Activated naive CD4-positive, alpha-beta T cell treated with anti-CD3 and anti-CD28 coated beads, Interleukin-2, amount 10 ng/mL, durations not matched to agents 7 days and 5 days (primary cell): Measurements from ENCODE around the gene PRG3.

Experiments
- CTCF ChIA-PET: fragments of 350-600 bp; sonication (Branson Sonifier 250); formaldehyde crosslinking; loops from one replicate; lab custom pipeline; 2021; ENCODE audit warnings: antibody characterized with exemption; lab: Charles Lee
- DNase-seq: peaks from one replicate; pipeline ENCODE4 v3.0.0-alpha.2; 2020
- H3K27ac Mint-ChIP-seq: one replicate; pipeline ENCODE4 v1.8.0; 2021; ENCODE audit warnings: mild to moderate bottlenecking, moderate library complexity, mixed read lengths
- H3K27me3 Mint-ChIP-seq: one replicate; pipeline ENCODE4 v1.8.0; 2021; ENCODE audit warnings: mild to moderate bottlenecking, mixed read lengths
- H3K36me3 Mint-ChIP-seq: one replicate; pipeline ENCODE4 v1.8.0; 2021; ENCODE audit warnings: mixed read lengths
- H3K4me1 Mint-ChIP-seq: one replicate; pipeline ENCODE4 v1.8.0; 2021; ENCODE audit warnings: mixed read lengths
- H3K4me3 Mint-ChIP-seq: one replicate; pipeline ENCODE4 v1.8.0; 2021; ENCODE audit warnings: mild to moderate bottlenecking, moderate library complexity, mixed read lengths
- H3K9me3 Mint-ChIP-seq: one replicate; pipeline ENCODE4 v1.8.0; 2021; ENCODE audit warnings: mixed read lengths

Gene PRG3

GRCh38 chr11:57390535-57390934 lies 9.6 kb upstream of the PRG3 start, which contains the start of gene PRG2:
TSS of gene PRG2 (minus strand) at chr11:57390650. CDS start at chr11:57389944, 706 bp downstream.
- peaks cover 4% of the 10 kb centered on the region for H3K27me3 Mint-ChIP-seq
- H3K4me3 Mint-ChIP-seq, result no peak within 1 kb of the TSS
- CTCF ChIA-PET, result no interaction called here
- no peaks in the 10 kb centered on the region for H3K9me3 Mint-ChIP-seq
- DNase-seq, result no peak
- no peaks in the 10 kb centered on the region for H3K36me3 Mint-ChIP-seq
- H3K4me1 Mint-ChIP-seq, result no peaks in the 10 kb centered on the region
- no peak within 1 kb of the TSS for H3K27ac Mint-ChIP-seq

- CTCF ChIA-PET, result no interaction called here
- H3K27me3 Mint-ChIP-seq, result peaks cover 12% of the 10 kb centered on the region
- H3K4me3 Mint-ChIP-seq, result no peak overlapping the region
- no peaks in the 10 kb centered on the region for H3K9me3 Mint-ChIP-seq
- no peak overlapping the region for H3K27ac Mint-ChIP-seq
- no peaks in the 10 kb centered on the region for H3K36me3 Mint-ChIP-seq
- no peak for DNase-seq
- H3K4me1 Mint-ChIP-seq, result no peaks in the 10 kb centered on the region
These were observed 6.5 kb upstream of the PRG3 start for GRCh38 chr11:57387289-57388030.

- no peak for DNase-seq
- H3K36me3 Mint-ChIP-seq, result no peaks in the 10 kb centered on the region
- H3K9me3 Mint-ChIP-seq, result no peaks in the 10 kb centered on the region
- H3K4me3 Mint-ChIP-seq, result no peak overlapping the region
- CTCF ChIA-PET, result no interaction called here
- H3K27ac Mint-ChIP-seq, result no peak overlapping the region
- H3K27me3 Mint-ChIP-seq, result peaks cover 22% of the 10 kb centered on the region
- H3K4me1 Mint-ChIP-seq, result no peaks in the 10 kb centered on the region
These were observed 5.4 kb upstream of the PRG3 start for GRCh38 chr11:57386178-57386940.

GRCh38 chr11:57379732-57380131 lies 1.2 kb downstream of the PRG3 start:
- Mint-ChIP-seq H3K36me3 (no peaks in the 10 kb centered on the region), H3K27ac (no peak overlapping the region), H3K27me3 (peaks cover 51% of the 10 kb centered on the region), H3K4me1 (no peaks in the 10 kb centered on the region), H3K9me3 (no peaks in the 10 kb centered on the region), H3K4me3 (no peak overlapping the region)
- CTCF ChIA-PET, result no interaction called here
- no peak for DNase-seq

- Mint-ChIP-seq H3K4me1 (no peaks in the 10 kb centered on the region), H3K4me3 (no peak overlapping the region), H3K36me3 (no peaks in the 10 kb centered on the region), H3K27me3 (peaks cover 47% of the 10 kb centered on the region), H3K9me3 (no peaks in the 10 kb centered on the region), H3K27ac (no peak overlapping the region)
- DNase-seq, result no peak
- CTCF ChIA-PET, result interaction anchor here (1.4 kb wide), 1 partner anchor 28 kb away, joined by 5 read pairs; no protein-coding TSS in a partner anchor
These were observed 2.8 kb downstream of the PRG3 start for GRCh38 chr11:57378186-57378585.

- Mint-ChIP-seq H3K4me1 (no peaks in the 10 kb centered on the region), H3K9me3 (no peaks in the 10 kb centered on the region), H3K4me3 (no peak overlapping the region), H3K27ac (no peak overlapping the region), H3K36me3 (no peaks in the 10 kb centered on the region), H3K27me3 (peaks cover 40% of the 10 kb centered on the region)
- DNase-seq, result no peak
- CTCF ChIA-PET, result no interaction called here
These were observed 3.8 kb downstream of the PRG3 start for GRCh38 chr11:57377107-57377506.

- H3K27ac Mint-ChIP-seq, result no peak overlapping the region
- no peaks in the 10 kb centered on the region for H3K36me3 Mint-ChIP-seq
- no peak overlapping the region for H3K4me3 Mint-ChIP-seq
- CTCF ChIA-PET, result interaction anchor here (1.0 kb wide), 1 partner anchor 81 kb away, joined by 3 read pairs; no protein-coding TSS in a partner anchor
- peaks cover 33% of the 10 kb centered on the region for H3K27me3 Mint-ChIP-seq
- H3K4me1 Mint-ChIP-seq, result no peaks in the 10 kb centered on the region
- no peaks in the 10 kb centered on the region for H3K9me3 Mint-ChIP-seq
- no peak for DNase-seq
These were observed 4.6 kb downstream of the PRG3 start for GRCh38 chr11:57376095-57377090.

- Mint-ChIP-seq H3K27me3 (peaks cover 26% of the 10 kb centered on the region), H3K4me3 (no peak overlapping the region), H3K27ac (peak overlapping the region; percentile 50), H3K4me1 (no peaks in the 10 kb centered on the region), H3K36me3 (no peaks in the 10 kb centered on the region), H3K9me3 (no peaks in the 10 kb centered on the region)
- DNase-seq, result no peak
- CTCF ChIA-PET, result no interaction called here
These were observed 5.5 kb downstream of the PRG3 start for GRCh38 chr11:57375490-57375889.

GRCh38 chr11:57374966-57375365 lies 6.0 kb downstream of the PRG3 start:
- Mint-ChIP-seq H3K27me3 (peaks cover 23% of the 10 kb centered on the region), H3K4me1 (no peaks in the 10 kb centered on the region), H3K27ac (no peak overlapping the region)

GRCh38 chr11:57373146-57373545 lies 7.8 kb downstream of the PRG3 start:
- peaks cover 32% of the 10 kb centered on the region for H3K27me3 Mint-ChIP-seq
- H3K9me3 Mint-ChIP-seq, result no peaks in the 10 kb centered on the region
- H3K4me3 Mint-ChIP-seq, result no peak overlapping the region
- no peaks in the 10 kb centered on the region for H3K36me3 Mint-ChIP-seq
- CTCF ChIA-PET, result no interaction called here
- H3K4me1 Mint-ChIP-seq, result no peaks in the 10 kb centered on the region
- no peak for DNase-seq
- no peak overlapping the region for H3K27ac Mint-ChIP-seq

More at GRCh38 chr11:57374966-57375365, 6.0 kb downstream of the PRG3 start:
- DNase-seq, result no peak
- H3K9me3 Mint-ChIP-seq, result no peaks in the 10 kb centered on the region
- CTCF ChIA-PET, result no interaction called here
- H3K36me3 Mint-ChIP-seq, result no peaks in the 10 kb centered on the region
- no peak overlapping the region for H3K4me3 Mint-ChIP-seq

GRCh38 chr11:57370941-57371340 lies 10.0 kb downstream of the PRG3 start:
- Mint-ChIP-seq H3K27ac (no peak overlapping the region), H3K36me3 (no peaks in the 10 kb centered on the region), H3K9me3 (no peaks in the 10 kb centered on the region), H3K4me1 (no peaks in the 10 kb centered on the region), H3K4me3 (no peak overlapping the region), H3K27me3 (peaks cover 26% of the 10 kb centered on the region)
- DNase-seq, result no peak
- CTCF ChIA-PET, result interaction anchor here (1.0 kb wide), 1 partner anchor 16 kb away, joined by 3 read pairs; no protein-coding TSS in a partner anchor

- H3K9me3 Mint-ChIP-seq, result no peaks in the 10 kb centered on the region
- no peak overlapping the region for H3K27ac Mint-ChIP-seq
- peaks cover 33% of the 10 kb centered on the region for H3K27me3 Mint-ChIP-seq
- H3K4me1 Mint-ChIP-seq, result no peaks in the 10 kb centered on the region
- DNase-seq, result no peak
- CTCF ChIA-PET, result no interaction called here
- no peaks in the 10 kb centered on the region for H3K36me3 Mint-ChIP-seq
- H3K4me3 Mint-ChIP-seq, result no peak overlapping the region
These were observed 10.7 kb downstream of the PRG3 start for GRCh38 chr11:57370251-57370650.

GRCh38 chr11:57368845-57369232 lies 12.1 kb downstream of the PRG3 start:
- Mint-ChIP-seq H3K36me3 (no peaks in the 10 kb centered on the region), H3K9me3 (no peaks in the 10 kb centered on the region), H3K27ac (no peak overlapping the region), H3K4me3 (no peak overlapping the region), H3K27me3 (peaks cover 38% of the 10 kb centered on the region), H3K4me1 (no peaks in the 10 kb centered on the region)
- DNase-seq, result no peak
- CTCF ChIA-PET, result interaction anchor here (1.2 kb wide), 1 partner anchor 10 kb away, joined by 3 read pairs; no protein-coding TSS in a partner anchor
